Loucy (cell line): Measurements from ENCODE around the gene RTL1.

ENCODE experiments used
- H2AFZ ChIP-seq: fragments of 200-600 bp; sonication (generic); 2 replicates; pipeline ENCODE4 v1.6.0; 2016; ENCODE audit warnings: antibody characterized with exemption, mild to moderate bottlenecking, low read length, moderate library complexity
- H3F3A ChIP-seq: fragments of 200-600 bp; 2 replicates; pipeline ENCODE4 v1.6.0; 2016; ENCODE audit warnings: antibody characterized with exemption, low read depth, mild to moderate bottlenecking
- H3K27me3 ChIP-seq: fragments of 200-600 bp; sonication (generic); 2 replicates; pipeline ENCODE4 v1.6.1; 2014; ENCODE audit warnings: low read length, mild to moderate bottlenecking; ENCODE audit not compliant: insufficient read depth, poor library complexity, severe bottlenecking
- H3K36me3 ChIP-seq: fragments of 200-600 bp; sonication (generic); 2 replicates; pipeline ENCODE4 v1.6.1; 2016; ENCODE audit warnings: low read length; ENCODE audit not compliant: insufficient read depth
- H3K4me1 ChIP-seq: fragments of 200-600 bp; sonication (generic); 2 replicates; pipeline ENCODE4 v1.5.1; 2014; ENCODE audit warnings: low read length, mild to moderate bottlenecking; ENCODE audit not compliant: insufficient read depth, poor library complexity, severe bottlenecking
- H3K4me2 ChIP-seq: fragments of 200-600 bp; sonication (generic); 2 replicates; pipeline ENCODE4 v1.6.0; 2014; ENCODE audit warnings: antibody characterized with exemption, low read length, low read depth, mild to moderate bottlenecking; ENCODE audit not compliant: poor library complexity, severe bottlenecking
- H3K4me3 ChIP-seq: fragments of 200-600 bp; sonication (generic); 2 replicates; pipeline ENCODE4 v1.5.1; 2014; ENCODE audit warnings: low read length, mild to moderate bottlenecking, mixed read lengths; ENCODE audit not compliant: poor library complexity, severe bottlenecking
- H3K79me2 ChIP-seq: fragments of 200-600 bp; sonication (generic); 2 replicates; pipeline ENCODE4 v1.6.1; 2014; ENCODE audit warnings: low read length; ENCODE audit not compliant: insufficient read depth
- H3K9ac ChIP-seq: fragments of 200-600 bp; sonication (generic); 2 replicates; pipeline ENCODE4 v1.6.0; 2014; ENCODE audit warnings: mild to moderate bottlenecking, low read depth, low read length, moderate library complexity; ENCODE audit not compliant: poor library complexity, severe bottlenecking
- H3K9me2 ChIP-seq: fragments of 200-600 bp; sonication (generic); replicated peaks from 2 replicates; pipeline ENCODE4 v1.6.1; 2016; ENCODE audit warnings: low read depth, low read length, mixed read lengths
- H3K9me3 ChIP-seq: fragments of 200-600 bp; sonication (generic); 2 replicates; pipeline ENCODE4 v1.6.1; 2014; ENCODE audit warnings: mild to moderate bottlenecking, antibody characterized with exemption, low read length, low read depth; ENCODE audit not compliant: insufficient read depth
- H4K20me1 ChIP-seq: fragments of 200-600 bp; sonication (generic); 2 replicates; pipeline ENCODE4 v1.6.0; 2014; ENCODE audit warnings: antibody characterized with exemption, low read length, mild to moderate bottlenecking; ENCODE audit not compliant: insufficient read depth, poor library complexity, severe bottlenecking
- CTCF ChIP-seq: fragments of 200-600 bp; sonication (generic); conservative IDR thresholded peaks from 2 replicates; pipeline ENCODE4 v1.5.1; 2014; ENCODE audit warnings: mild to moderate bottlenecking, antibody characterized with exemption, low read length
- EZH2phosphoT487 ChIP-seq: fragments of 200-600 bp; IDR thresholded peaks from 2 replicates; pipeline ENCODE4 v1.6.1; 2018; ENCODE audit warnings: antibody characterized with exemption, mild to moderate bottlenecking, moderate library complexity, borderline replicate concordance

RTL1 gene

GRCh38 chr14:100893228-100893601, 10.3 kb downstream of the RTL1 start:
- Histone ChIP-seq H3K9me3 (no peaks in the 10 kb centered on the region), H3K9ac (no peak overlapping the region), H3K9me2 (no peaks in the 10 kb centered on the region), H3K79me2 (no peaks in the 10 kb centered on the region), H3F3A (no peaks in the 10 kb centered on the region), H3K4me3 (no peak overlapping the region), H3K4me1 (no peaks in the 10 kb centered on the region), H2AFZ (no peak overlapping the region), H3K4me2 (no peak overlapping the region), H4K20me1 (no peaks in the 10 kb centered on the region), H3K36me3 (no peaks in the 10 kb centered on the region), H3K27me3 (no peaks in the 10 kb centered on the region)
- TF ChIP-seq CTCF (no peak), EZH2phosphoT487 (no peak)

- TF ChIP-seq EZH2phosphoT487, result no peak
- no peak for TF ChIP-seq CTCF
- Histone ChIP-seq H3K27me3 (no peaks in the 10 kb centered on the region), H3K79me2 (no peaks in the 10 kb centered on the region), H3K9me2 (no peaks in the 10 kb centered on the region), H3K4me2 (no peak overlapping the region), H3F3A (no peaks in the 10 kb centered on the region), H3K4me1 (no peaks in the 10 kb centered on the region), H3K36me3 (no peaks in the 10 kb centered on the region), H4K20me1 (no peaks in the 10 kb centered on the region), H3K4me3 (no peak overlapping the region), H3K9me3 (no peaks in the 10 kb centered on the region), H2AFZ (no peak overlapping the region), H3K9ac (no peak overlapping the region)
Observed at GRCh38 chr14:100892496-100893227, 10.9 kb downstream of the RTL1 start.

- H3K27me3 ChIP-seq, result no peaks in the 10 kb centered on the region
- no peaks in the 10 kb centered on the region for H3K36me3 ChIP-seq
Observed at GRCh38 chr14:100891501-100892445, 11.7 kb downstream of the RTL1 start.

More at GRCh38 chr14:100891501-100892445, 11.7 kb downstream of the RTL1 start:
- H3K4me3 ChIP-seq, result no peak overlapping the region
- no peak overlapping the region for H3K9ac ChIP-seq
- H3K4me2 ChIP-seq, result no peak overlapping the region
- H3K9me2 ChIP-seq, result no peaks in the 10 kb centered on the region
- no peak overlapping the region for H2AFZ ChIP-seq
- H3F3A ChIP-seq, result no peaks in the 10 kb centered on the region
- H3K9me3 ChIP-seq, result no peaks in the 10 kb centered on the region
- H4K20me1 ChIP-seq, result no peaks in the 10 kb centered on the region
- no peaks in the 10 kb centered on the region for H3K4me1 ChIP-seq
- no peaks in the 10 kb centered on the region for H3K79me2 ChIP-seq
- TF ChIP-seq CTCF, result no peak
